Activated naive CD4-positive, alpha-beta T cell treated with Interleukin-2 at 50 U/mL for 16 hours (primary cell): ENCODE results near the gene TPTE.
"Not testable (repeated sequence)": the region's sequence is repeated elsewhere in the genome, so short reads cannot be mapped to it uniquely, and the experiment has no call there.

Experiments
- DNase-seq: peaks from one replicate; pipeline ENCODE4 v3.0.0-alpha.2; 2020

Gene TPTE

GRCh38 chr21:10617133-10617752, 95.9 kb downstream of the TPTE start:
- not testable (repeated sequence) for DNase-seq

DNA sequence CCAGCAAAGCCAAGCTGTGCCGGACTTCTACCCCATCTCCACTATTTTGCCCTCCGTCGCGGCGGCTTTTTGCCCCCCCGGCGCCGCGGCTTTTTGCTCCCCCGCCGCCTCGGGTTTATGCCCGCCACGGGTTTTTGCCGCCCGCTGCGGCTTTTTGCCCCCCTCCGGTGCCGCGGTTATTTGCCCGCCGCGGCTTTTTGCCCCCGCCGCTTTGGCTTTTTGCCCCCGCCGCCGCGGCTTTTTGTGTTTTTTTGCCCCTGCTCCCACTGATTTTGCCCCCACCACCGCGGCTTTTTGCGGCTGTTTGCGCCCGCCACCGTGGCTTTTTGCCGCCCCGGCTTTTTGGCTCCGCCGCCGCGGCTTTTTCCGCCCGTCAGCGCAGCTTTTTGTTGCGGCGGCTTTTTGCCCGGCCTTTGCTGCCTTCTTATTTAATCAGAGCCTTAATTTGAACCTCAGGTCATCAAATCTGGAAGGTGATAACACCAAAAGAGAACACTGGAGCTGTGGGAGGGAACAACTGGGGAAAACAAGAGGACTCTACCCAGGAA, 106.0 kb downstream of the TPTE start:
- DNase-seq: no peak

GRCh38 chr21:10629239-10629638, 107.9 kb downstream of the TPTE start:
- not testable (repeated sequence) for DNase-seq

- DNase-seq: not testable (repeated sequence)
Measured at GRCh38 chr21:10630829-10631228, 109.4 kb downstream of the TPTE start.

- not testable (repeated sequence) for DNase-seq
Measured at GRCh38 chr21:10631316-10631715, 109.9 kb downstream of the TPTE start.

- not testable (repeated sequence) for DNase-seq
Measured at GRCh38 chr21:10638144-10638543, 116.8 kb downstream of the TPTE start.

DNA sequence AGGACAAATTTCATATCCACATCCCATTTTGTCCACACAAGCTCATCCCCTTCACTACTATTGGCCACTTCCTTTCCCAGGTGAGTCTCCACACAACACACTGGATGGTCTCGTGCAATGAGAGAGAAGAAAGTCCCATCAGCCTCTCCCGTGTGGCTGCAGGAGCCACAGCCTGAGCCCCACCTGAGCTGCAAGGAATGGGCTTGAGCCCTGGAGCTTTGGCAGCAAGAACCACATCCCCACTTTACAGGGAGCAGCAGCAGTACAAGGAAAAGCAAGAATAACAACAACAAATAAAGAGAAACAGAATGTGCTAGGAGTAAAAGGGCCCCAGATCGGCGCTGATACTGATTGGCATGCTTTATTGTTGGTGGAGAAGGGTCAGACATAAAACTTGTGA, 117.7 kb downstream of the TPTE start:
- DNase-seq: no peak

GRCh38 chr21:10639746-10640145, 118.4 kb downstream of the TPTE start:
- not testable (repeated sequence) for DNase-seq

DNA sequence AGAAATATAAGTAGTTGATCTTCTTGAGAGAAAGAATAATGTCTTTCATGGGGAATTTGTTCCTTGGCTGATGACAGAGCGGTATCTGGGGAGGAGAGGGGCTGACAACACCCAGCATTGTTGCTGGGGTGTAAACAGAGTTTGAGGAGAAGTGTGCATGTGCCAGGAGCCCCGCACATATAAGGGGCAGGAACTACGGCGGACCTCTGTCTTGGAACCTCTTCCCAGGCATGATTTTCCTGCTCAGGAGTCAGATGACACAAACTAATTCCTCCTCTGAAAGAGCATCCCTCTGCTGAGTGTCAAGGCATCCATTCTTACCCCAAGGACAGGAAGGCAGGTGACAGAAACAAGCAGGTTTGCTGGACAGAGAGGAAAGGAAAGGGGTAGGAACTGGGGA, 119.1 kb downstream of the TPTE start:
- DNase-seq: no peak

GRCh38 chr21:10641107-10641506, 119.7 kb downstream of the TPTE start:
- DNase-seq: no peak

GRCh38 chr21:10645667-10646066, 124.3 kb downstream of the TPTE start:
- not testable (repeated sequence) for DNase-seq

GRCh38 chr21:10649350-10650149, 128.2 kb downstream of the TPTE start:
- not testable (repeated sequence) for DNase-seq

GRCh38 chr21:10650297-10650696, 128.9 kb downstream of the TPTE start:
- DNase-seq: not testable (repeated sequence)
